HG03108 (cell line): ENCODE measurements around the gene ZBTB9.

ENCODE experiments used
- ATAC-seq: cut with Tn5 transposase; IDR thresholded peaks from one replicate; pipeline ENCODE4 v1.9.1; 2021; ENCODE audit warnings: moderate library complexity; ENCODE audit not compliant: unreplicated experiment

Gene ZBTB9, protein sequence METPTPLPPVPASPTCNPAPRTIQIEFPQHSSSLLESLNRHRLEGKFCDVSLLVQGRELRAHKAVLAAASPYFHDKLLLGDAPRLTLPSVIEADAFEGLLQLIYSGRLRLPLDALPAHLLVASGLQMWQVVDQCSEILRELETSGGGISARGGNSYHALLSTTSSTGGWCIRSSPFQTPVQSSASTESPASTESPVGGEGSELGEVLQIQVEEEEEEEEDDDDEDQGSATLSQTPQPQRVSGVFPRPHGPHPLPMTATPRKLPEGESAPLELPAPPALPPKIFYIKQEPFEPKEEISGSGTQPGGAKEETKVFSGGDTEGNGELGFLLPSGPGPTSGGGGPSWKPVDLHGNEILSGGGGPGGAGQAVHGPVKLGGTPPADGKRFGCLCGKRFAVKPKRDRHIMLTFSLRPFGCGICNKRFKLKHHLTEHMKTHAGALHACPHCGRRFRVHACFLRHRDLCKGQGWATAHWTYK

DNA sequence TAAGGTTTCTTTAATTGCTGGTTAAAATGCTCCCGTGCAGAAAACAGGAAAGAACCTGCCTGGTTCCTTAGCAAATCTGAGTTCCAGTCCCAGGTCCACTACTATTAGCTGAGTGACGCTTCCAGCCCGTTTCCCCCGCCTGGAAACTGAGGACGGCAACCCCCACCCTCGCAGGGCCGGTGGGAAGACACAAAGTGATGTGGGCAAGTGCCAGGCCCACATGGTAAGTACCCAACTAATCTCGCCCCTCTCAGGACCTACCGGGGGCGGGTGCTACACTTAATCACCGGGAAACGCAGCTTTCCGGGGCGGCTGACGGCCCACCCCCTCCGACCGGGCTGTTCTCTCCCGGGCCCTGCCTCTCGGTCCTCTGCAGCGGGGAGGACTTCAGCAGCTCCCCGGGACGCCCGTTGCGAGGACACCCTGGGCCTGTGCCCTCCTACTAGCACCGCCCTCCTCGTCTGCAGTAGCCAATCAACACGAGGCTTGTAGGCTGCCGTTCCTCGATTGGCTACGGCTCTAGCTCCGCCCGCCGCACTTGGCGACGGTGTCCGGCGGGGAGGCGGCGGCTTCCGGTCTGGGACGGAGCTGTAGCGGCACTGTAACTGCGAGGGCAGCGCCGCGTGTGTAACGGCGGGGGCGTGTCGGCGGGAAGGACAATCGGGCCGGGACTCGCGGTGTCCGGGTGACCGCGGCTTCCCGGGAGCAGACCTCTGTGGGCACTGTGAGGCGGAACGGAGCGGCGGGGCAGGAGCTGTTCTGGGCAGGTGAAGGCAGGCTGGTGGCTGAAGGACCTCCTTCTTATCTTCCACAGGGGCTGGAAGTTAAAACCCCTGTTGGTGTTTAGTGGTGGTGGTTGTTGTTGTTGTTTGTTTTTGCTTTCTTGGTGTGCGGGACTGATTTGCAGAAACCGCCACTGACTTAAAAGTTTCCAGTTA lies at the start of gene ZBTB9:
Gene ZBTB9 (plus strand): TSS at position 568 of the 938 bp plus-strand sequence. CDS start 525 bp downstream, outside the sequence.
- ATAC-seq = peak; percentile 98

DNA sequence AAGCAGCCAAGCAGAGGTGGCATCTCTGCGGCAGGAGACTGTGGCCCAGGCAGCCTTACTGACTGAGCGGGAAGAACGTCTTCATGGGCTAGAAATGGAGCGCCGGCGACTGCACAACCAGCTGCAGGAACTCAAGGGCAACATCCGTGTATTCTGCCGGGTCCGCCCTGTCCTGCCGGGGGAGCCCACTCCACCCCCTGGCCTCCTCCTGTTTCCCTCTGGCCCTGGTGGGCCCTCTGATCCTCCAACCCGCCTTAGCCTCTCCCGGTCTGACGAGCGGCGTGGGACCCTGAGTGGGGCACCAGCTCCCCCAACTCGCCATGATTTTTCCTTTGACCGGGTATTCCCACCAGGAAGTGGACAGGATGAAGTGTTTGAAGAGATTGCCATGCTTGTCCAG lies 49.5 kb upstream of the ZBTB9 start:
- no peak for ATAC-seq

DNA sequence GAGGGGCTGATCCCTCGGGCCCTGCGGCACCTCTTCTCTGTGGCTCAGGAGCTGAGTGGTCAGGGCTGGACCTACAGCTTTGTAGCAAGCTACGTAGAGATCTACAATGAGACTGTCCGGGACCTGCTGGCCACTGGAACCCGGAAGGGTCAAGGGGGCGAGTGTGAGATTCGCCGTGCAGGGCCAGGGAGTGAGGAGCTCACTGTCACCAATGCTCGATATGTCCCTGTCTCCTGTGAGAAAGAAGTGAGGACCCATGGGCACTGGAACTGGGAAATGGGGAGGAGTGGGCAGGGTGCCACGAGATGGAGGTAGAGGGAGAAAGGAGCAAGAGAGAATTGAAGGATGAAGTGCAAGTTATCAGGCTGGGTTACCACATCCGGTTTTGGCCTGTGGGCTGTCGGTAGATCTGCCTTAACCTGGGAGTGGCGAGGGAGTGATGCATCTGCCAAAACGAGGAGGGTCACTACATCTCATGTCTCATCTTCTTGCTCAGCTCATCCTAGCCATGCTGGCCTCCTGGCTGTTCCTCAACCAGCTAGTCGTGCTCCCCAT lies 48.9 kb upstream of the ZBTB9 start:
- ATAC-seq = no peak

DNA sequence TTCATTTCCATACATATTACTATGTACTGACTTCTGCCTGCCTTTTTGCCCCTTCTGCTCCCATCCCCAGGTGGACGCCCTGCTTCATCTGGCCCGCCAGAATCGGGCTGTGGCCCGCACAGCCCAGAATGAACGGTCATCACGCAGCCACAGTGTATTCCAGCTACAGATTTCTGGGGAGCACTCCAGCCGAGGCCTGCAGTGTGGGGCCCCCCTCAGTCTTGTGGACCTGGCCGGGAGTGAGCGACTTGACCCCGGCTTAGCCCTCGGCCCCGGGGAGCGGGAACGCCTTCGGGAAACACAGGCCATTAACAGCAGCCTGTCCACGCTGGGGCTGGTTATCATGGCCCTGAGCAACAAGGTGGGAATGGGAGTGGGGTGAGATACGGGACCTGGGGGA lies 48.2 kb upstream of the ZBTB9 start:
- ATAC-seq = no peak

DNA sequence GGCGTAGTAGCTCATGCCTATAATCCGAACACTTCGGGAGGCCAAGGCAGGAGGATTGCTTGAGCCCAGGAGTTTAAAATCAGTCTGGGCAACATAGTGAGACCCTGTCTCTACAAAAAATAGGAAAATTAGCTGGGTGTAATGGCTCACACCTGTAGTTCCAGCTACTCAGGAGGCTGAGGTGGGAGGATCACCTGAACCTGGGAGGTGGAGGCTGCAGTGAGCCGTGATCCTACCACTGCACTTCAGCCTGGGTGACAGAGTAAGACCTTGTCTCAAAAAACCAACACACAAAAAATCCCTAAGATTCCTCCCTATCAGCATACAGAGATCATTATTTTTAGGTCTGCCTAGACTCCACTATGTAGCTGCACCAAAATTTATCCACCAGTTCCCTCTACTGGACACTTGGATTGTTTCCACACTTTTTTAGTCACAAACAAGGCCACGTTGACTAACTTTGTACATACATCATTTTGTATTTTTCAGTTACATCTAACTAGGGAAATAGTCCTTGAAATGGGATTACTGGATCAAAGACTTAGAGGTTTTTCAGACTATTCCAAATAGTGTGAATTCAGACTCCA lies 47.2 kb upstream of the ZBTB9 start:
- ATAC-seq = no peak

DNA sequence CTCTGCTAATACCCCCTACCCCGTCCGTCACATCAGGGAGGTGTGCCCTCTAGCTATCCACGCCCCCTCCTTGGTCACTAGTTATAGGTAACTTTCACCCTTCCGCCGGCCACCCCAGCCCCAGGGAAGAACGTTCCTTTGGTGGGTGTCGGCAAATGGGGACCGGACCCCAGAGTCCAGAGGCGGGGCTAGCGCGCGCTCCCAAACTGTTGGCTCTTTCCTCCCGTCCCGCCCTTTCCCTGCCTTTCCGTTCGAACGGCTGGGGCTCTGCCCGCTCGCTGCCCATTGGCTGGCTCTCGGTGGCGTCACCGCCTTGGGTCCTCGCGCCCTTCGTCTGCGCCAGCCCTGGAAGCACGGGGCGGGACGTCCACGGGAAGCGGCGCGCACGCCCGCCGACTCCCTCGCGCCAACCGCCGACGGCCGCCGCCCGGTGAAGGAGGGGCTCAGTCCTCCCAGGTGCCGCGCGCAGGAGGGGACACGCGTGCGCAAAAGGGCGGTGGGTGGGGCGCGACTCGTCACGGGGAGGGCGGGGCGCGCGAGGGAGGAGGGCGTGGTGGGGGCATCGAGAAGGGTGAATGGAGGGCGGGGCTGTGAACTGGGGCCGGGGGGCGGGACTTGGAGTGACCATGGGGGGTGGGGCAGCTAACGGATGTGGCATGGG lies 44.2 kb upstream of the ZBTB9 start:
- ATAC-seq = peak; percentile 77

DNA sequence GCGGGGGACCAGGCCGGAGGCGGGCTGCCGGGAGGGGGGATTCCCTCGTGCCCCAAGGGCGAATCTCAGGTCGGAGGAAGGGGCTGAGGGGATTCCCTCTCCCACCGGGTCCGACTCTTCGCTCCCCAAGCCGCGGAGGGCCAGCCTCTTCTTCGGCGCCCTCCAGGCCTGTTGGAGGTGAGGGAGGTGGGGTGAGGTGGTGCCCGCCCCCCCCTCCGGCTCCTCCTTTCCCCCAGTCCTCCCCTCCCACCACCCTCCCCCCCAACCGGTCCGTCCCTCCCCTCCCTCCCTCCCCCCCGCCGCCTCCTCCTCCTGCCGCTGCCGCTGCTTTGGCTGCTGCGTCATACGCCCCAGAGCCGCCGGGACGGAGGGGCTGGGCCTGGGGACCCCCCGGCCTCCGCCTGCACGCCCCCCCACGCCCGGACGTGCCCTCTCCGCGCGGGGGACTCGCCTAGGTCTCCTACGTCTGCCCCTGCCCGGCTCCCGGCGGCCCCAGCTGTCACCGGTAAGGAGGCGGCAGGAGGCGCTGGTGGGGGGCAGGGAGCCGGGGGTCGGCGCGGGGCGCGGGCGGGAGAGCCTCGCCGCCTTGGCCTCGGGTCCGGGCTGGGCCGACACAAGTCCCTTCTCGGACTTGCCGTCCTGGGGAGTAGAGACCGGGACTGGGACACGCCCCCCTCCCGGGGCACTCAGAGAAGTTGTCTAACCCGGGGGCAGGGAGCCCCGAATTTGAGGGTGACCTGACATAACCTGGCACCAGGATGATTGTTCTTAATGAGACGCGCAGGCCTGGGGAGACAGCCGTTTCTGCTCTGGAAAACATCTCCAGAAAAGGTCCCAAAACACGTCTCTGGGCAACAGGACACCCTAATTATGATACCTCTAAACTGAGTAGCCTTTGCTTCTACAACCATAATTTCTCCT lies 43.4 kb upstream of the ZBTB9 start, which contains the start of gene PHF1:
Gene PHF1 (plus strand): TSS at position 304 of the 921 bp plus-strand sequence. CDS start 1,250 bp downstream, outside the sequence.
- peak; percentile 27 for ATAC-seq

DNA sequence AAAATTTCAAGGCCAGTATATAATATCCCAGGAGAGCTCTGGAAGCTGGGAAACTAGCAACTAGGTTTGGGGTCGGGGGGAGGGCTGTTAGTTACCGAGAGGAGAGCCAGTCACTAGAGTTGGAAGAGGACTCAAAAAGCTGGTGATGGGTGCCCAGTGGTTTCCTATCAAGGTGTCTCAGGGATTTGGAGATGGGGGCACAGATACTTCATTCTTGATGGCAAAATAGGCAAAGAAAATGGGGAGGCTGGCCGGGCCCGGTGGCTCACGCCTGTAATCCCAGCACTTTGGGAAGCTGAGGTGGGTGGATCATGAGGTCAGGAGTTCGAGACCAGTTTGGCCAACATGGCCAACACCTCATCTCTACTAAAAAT lies 42.8 kb upstream of the ZBTB9 start:
- ATAC-seq = no peak

DNA sequence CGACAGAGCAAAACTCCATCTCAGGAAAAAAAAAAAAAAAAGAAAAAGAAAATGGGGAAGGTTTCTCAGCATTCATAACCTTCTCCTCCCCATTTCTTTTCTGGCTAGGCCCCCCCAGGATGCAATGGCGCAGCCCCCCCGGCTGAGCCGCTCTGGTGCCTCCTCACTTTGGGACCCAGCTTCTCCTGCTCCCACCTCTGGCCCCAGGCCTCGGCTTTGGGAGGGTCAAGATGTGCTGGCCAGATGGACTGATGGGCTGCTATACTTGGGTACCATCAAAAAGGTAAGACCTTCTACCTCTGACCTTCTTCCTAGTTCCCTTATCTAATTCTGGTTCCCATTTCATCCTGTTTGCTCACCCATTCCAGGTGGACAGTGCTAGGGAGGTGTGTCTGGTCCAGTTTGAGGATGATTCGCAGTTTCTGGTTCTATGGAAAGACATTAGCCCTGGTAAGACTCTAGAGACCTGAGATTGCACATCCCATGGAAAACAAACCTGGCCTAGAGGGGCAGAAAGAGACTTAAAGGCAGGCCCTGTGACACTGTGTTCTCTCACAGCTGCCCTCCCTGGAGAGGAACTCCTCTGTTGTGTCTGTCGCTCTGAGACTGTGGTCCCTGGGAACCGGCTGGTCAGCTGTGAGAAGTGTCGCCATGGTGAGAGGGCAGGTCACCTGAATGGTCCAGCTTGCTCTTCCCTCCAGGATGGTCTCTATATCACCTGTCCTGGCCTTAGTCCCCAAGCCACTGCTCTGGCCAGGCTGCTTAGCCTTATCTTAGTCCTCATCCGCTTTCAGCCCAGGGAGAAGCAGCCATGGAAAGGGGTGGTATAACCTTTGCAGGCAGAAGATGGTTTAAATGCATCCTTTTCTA lies 42.0 kb upstream of the ZBTB9 start:
- ATAC-seq = no peak

DNA sequence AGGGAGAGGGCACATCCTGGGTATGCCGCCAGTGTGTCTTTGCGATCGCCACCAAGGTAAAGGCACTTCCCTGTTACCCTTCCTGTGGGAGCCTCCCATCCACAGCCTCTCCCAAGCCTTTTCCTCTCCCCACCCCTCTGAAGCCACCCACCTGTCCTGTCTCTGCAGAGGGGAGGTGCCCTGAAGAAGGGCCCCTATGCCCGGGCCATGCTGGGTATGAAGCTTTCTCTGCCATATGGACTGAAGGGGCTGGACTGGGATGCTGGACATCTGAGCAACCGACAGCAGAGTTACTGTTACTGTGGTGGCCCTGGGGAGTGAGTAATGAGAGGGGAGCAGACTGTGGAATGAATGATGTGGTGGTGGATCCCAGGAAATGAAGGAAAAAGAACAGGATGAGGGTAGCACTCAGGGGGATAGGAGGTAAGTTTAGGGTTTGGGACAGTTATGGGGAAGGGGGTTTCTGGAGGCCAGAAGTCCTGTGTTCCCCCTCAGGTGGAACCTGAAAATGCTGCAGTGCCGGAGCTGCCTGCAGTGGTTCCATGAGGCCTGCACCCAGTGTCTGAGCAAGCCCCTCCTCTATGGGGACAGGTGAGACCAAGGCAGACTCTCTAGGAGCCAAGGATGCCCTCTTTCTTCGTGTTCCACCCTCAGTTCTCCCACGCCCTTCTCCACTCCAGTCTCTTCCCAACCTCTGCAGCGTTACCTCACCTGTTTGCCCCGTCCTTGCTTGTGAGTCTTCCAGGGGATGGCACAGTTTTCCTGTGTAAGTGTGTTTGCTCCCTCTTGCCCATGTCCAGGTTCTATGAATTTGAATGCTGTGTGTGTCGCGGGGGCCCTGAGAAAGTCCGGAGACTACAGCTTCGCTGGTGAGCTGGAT lies 40.9 kb upstream of the ZBTB9 start:
- ATAC-seq = no peak

DNA sequence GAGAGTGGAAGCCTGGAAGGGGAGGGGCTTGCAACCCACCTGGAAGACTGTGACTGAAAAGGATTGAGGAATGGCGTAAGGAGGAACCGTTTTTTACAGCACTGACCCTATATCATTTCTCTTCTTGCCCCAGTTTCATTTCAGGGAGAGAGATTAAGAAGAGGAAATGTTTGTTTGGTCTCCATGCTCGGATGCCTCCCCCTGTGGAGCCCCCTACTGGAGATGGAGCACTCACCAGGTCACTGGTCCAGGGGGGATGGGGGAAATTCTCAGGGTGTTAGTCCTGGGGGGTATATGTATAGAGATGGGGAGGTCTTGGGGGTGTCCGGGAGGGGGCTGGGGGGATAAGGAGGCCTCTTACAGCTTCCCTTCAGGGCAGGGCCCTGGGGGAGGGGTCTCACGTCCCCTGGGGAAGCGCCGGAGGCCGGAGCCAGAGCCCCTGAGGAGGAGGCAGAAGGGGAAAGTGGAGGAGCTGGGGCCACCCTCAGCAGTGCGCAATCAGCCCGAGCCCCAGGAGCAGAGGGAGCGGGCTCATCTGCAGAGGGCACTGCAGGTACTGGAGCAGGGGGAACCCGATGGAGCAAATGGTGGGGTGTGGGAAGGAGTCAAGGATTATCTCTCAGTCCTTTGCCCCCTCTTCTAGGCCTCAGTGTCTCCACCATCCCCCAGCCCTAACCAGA lies 39.6 kb upstream of the ZBTB9 start:
- no peak for ATAC-seq

DNA sequence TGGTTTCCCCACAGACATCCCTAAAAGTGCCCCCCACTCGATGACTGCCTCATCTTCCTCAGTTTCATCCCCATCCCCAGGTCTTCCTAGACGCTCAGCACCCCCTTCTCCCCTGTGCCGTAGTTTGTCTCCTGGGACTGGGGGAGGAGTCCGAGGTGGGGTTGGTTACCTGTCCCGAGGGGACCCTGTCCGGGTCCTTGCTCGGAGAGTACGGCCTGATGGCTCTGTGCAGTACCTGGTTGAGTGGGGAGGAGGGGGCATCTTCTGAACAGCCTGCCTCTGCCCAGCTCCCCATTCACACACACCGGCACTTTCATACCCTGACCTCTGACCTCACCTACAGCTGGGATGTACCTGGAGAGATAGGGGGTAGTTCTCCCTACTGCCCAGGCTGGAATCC lies 38.5 kb upstream of the ZBTB9 start:
- no peak for ATAC-seq

DNA sequence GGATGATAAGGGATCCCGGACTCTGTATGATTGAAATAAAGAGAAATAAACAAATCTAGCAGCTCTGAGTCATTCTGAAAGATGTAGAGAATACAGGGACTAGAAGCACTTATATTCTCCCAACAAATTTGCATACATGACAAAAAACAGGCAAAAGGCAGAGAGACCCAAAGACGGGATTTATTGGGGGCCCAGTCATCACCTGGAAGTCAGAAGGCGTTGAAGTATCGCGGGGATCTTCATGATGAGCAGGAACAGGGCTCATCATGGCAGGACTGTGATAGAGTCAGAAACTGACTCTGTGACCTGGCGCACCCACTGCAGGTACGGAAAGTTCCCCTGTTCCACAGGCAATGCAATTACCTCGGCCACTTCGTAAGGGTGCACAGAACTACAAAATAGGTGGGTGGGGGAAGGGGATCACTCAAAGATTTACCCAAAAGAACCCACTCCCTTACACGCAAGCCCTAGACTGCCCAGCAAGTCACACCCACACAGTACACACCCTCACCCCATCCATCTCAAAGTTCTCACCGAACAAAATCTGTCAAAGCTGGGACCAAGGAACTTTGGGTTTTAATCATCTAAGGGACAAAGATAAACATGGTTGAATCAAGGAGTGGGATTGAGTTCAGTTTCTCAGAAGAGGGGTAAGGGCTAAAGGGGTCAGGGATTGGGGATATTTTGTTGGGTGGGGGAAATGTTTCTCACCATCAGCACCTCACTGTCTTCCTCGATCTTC lies 37.8 kb upstream of the ZBTB9 start:
- ATAC-seq = no peak

DNA sequence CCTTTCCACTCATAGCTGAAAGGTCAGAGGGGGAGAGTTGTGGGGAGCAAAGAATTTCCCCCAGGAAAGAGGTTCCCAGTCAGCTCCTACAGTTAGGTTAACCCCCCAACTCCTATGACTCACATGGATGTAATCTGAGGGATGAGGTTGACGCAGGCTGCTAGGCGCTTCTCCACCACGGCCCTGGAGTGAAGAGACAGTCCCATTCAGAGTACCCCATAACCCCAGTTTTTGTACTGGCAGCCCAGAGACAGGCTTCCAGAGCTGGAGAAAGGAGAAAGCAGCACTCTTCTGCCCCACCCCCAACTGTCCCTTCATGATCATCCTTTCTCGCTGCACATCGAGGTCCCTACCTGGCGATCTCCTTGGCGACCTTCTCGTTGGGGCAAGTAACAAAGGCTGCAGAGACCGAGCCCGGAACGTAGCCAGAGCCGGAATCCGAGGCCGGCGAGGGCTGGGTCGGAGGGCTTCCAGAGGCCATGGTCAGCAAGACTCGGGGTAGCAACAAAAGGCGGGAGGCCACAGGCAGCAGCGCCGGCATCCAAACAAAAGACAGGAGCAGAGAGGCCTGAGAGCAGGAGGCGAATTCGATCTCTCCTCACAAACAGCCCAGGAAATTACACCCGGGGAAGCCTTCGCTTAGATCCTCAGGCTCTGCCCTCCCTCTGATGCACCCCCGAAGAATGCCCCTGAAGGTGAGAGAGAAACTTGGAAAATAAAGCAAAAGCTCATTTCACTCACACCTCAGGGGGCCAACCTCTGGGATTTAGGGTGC lies 37.1 kb upstream of the ZBTB9 start:
- ATAC-seq = no peak

DNA sequence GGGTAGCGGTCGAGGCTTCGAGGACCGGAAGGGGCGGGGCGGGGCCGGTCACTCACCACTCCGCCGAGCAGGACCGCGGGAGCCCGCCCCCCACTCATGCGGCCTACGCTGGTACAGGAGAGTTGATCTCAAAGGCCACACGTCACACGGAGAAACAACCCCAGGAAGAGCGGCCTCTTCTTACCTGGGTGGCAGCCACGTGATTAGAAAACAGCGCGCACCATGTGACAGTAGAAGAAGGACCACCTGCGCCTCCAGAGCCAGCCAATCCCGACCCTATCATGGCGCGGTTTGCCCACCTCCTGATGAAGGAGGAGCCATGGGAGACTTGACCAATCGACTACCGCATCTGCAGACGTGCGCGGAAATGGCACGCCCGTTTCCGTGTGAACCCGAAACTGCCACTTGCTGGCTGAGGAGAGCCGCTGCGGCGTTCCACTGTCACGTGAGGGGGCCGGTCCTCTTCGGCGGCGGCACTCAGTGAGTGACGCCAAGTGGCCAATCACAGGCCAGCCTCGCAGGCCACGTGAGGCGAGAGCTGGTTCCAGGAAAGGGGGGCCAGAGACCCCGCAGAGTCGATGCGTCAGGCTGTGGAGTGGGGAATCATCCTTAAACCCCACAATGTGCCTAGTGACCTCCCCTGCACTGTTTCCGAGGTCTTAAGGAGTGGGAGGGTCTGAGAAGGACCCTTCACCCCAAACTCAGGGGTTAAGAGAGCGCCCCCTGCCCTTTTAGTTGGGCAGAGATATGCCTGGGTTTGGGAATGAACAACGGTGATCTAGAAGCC lies 36.3 kb upstream of the ZBTB9 start, which contains the start of gene CUTA:
Gene CUTA (minus strand): TSS at position 205 of the 787 bp plus-strand sequence. CDS start 107 bp downstream, at position 98.
- ATAC-seq = peak; percentile 84
